Erythroblast (primary cell): ENCODE measurements around the gene MLLT10.

Source experiments
- GATA1 ChIP-seq: IDR thresholded peaks from 2 replicates; pipeline ENCODE4 v1.6.1; 2011; ENCODE audit warnings: low read depth, mild to moderate bottlenecking, control low read depth, low read length, moderate library complexity
- POLR2A ChIP-seq: IDR thresholded peaks from 2 replicates; pipeline ENCODE4 v1.6.1; 2011; ENCODE audit warnings: mild to moderate bottlenecking, low read length

DNA sequence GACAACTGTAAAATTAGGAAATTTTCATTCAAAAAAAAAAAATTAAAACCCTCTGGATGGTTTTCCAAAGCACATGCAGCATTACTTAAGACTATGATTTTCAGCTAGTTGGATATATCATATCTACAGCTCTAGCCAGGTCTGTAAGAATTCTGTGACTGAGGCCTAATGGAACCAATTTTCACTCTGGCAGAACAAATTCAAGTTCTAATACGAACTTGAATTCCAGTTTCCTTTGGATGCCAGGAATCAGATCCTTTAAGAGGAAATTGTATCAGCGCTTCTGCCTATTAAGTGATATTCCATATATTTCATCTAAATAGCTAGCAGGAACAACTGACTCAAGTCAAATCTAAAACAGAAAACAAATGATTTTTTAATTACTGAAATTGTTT lies 43.3 kb upstream of the MLLT10 start:
- TF ChIP-seq POLR2A, result no peak
- TF ChIP-seq GATA1, result no peak
